Lung microvascular endothelial cell (primary cell): ENCODE measurements around the gene CCDC51. TPM values are rescaled to one million over a fixed set of nuclear protein-coding genes. Genes with fewer than 3 reads are reported as not detected.
A peak's percentile ranks its signal among the peaks of the same experiment; 100 is the strongest.
"Not testable (repeated sequence)": the region's sequence is repeated elsewhere in the genome, so short reads cannot be mapped to it uniquely, and the experiment has no call there.

ENCODE experiments used
- DNase-seq, 2 donors: peaks; one replicate each; pipeline versions ENCODE4 v3.0.0 to v3.0.0-alpha.2; 2010; ENCODE audit warnings: low read depth in 2 of 2
- total RNA-seq: library from RNA; depleted of rRNA; stranded (reverse); fragments of >200 nt; gene quantifications from 2 replicates; pipeline ENCODE4 v1.2.1, GENCODE V29; 2014

The CCDC51 gene
- total RNA-seq, 1 donor from 2014 or later: 10.1 TPM

DNA sequence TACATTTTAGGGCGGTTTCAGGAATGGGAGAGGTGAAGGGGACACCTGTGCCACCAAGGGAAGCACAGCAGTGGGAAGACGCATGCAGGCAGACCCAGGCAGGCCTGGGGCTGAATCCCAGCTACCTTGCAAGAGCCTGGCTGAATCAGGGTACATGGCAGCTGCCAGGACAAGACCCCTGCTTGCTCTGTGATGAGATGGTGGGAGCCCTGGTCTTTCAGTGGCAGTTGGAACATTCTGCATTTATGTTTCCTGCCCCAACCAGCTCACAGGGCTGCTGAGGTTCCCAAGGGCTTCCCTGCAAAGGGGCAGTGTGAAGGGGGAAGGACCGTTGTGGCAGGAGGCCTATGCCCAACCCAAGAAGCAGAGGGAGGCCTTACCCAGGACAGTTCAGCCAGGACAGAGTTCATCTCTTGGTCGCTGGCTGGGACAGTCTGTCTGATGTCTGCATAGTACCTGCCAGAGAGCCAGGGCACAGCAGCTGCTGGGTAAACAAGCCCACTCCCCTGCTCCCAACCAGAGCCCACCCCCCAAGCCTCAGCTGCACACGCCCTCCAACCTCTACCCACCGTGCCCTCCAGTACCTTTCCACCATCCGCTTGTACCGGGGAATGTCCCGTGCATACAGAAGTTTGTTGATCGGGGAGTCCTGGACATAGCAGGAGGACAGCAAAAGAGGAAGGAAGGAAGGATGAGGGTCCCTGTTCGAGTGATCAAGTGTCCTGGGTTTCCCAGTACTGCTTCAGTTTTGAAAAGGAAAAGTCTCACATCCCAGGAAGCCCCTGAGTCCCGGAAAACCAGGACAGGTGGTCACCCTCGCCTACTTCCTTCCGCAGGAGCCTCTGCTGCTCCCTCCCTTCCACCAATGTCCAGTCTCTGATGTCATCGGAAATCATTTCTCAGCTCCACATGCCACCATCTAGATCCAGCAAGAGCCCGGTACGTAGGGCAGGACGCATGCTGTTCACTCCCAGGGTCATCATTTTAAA lies 33.2 kb downstream of the CCDC51 start:
- DNase-seq: peak in 1 of 2 donors; percentile 66

DNA sequence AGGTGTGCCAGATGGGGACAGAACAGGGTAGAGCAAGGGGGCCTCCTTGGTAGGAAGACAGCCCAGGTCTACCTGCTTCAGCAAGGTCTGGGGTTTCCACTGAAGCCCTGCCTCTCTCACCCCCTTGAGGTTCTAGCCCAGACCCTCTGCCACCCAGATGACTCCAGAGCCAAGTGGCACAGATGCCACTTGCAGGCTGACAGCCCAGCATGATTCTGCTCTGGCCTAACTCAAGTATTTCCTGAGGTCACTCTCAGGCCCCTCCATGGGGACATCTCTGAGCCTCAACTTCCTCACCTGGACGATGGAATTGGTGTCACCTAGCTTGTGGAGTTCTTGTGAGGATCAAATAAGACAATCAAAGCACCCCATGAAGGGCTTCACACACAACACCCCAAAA lies 33.9 kb downstream of the CCDC51 start:
- no peak for DNase-seq

DNA sequence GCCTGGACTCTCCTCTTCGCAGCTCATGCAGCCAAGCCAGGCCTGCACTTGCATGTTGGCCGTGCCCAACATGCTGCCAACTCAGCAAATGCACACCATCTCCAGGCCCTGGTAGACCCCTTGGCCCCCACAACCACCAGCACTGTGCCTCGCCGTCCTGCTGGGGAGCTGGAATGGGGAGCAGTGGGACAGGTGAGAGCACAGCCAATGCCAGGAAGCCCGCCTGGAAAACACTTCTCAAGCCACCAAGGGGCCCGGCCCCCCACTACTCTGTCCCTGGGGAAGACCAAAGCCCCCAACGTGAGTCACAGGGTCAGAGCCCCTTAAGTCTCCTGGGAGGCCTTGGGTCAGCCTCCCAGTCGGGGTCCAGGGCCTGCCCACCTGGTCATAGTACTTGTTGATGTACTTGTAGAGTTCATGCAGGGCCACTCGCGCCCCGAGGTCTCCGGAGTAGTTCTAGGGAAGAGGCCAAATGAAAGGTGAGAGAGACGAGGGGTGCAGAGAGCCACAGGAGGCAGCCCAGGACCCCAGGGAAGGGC lies 34.5 kb downstream of the CCDC51 start:
- no peak for DNase-seq

DNA sequence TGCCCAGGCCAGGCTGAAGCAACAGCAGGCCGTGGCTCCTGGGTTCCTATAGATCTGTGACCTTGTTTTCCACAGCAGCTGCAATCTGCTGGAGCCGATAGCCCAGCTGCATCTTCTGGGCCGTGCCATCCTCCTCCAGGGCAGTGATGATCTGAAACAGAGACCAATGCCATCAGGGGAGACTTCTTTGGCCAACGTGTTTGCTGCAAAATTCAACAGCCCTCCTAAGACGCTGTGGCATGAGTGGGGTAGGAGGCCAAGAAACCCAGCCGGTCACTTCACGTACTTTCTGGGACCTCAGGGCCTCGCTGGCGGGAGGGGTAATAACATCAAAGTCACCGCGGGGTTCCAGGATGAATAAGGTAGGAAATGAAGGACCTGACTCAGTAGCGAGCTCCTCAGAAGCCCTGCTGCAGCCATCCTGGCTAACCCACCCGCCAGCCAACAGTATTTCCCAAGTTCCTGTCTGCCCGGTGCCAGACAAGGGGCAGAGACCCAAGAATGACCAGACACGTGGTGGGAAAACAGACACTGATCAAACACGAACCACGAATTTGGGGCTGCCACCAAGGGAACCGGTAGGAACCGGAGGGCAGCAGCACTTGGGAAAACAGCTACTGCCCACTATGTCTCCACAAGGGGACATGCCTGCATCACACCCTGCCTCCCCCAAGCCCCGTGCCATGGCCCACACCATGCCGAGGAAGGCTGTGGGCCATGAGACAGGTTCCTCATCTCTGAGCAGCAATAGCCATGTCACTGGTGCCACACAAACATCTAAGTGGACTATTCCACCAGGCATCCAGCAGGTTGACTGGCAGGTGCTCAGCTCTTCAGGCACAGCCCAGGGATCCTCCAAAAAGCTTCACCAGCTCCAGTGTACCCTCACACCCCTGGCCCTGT lies 35.2 kb downstream of the CCDC51 start:
- DNase-seq: no peak

DNA sequence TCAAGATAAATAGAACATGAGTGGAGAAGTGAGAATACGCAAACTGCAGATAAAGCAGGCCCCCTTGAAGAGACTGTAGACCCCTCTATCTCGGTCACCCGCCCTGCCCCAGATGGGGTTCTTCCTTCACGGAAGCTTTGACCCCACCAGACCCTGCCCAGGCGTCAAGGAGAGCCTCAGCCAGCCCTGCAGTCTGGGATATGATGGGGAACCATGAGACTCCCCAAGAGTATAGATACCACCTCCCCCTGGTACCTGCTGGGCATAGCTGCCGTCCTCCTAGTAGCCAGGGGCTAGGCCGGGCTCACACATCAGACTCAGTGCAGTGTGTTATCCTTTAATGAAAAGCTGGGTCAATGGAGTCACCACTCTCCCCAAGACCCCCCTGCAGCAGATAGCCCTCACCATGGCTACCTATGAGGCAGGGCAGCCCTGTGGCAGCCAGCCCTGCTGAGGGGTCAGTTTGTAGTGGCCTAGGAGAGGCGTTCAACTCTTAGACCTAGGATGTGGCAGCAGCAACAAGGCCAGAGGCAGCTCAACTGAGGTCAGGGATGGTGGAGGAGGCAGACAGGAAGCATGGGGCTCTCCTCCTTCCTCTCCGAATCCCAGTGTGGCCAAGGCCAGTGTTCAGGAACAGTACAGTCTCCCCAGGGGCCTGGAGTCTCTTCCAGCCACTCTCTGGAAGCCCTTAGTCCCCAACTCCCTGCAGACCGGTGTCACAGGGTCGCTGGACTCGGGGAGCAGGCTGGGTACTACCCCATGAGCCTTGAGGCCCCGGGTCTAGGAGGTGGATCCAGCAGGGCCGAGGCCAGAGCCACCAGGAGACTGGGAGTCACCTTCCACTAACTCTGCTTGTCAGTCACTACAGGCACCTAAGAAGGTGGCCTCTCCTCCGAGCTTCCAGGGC lies 36.1 kb downstream of the CCDC51 start:
- no peak for DNase-seq

DNA sequence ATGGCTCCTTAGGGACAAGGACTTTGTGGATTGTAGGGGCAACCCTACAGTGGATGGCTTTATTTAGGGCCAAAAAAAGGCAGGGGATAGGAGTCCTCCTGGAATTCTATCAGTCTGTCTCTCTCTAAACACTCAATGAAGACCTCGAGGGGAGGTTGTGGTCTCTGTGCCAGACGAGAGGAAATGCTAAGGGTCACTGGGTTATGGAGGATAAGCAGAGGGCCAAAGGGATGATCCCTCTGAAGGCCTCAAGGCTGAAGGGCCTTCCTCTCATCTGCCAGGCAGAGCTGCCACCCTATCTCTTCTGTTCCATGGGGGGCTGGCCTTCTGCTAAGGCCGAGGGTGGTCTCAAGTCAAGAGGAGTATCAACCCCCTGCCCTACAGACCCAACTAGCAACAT lies 37.0 kb downstream of the CCDC51 start:
- no peak for DNase-seq

DNA sequence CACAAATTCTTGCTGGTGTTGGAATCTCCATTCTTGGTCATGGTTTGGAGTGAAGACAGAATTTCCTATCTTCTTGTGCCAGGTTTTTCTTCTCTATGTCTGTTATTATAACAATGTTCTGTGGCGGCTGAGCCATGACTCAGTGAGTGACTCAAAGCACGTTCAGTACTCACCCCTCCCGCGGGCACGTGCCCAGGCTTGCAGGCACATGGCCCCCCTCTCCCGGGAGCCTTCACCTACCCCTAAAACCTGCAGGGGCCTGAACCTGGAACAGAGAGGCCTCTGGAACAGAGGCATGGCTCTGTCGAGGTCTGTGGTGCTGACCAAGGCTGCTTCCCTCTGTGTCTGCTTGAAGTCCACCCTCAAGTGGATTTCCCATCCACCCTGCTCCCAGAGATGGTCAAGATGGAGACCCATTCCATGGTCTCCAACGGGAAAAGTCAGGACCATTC lies 37.6 kb downstream of the CCDC51 start:
- DNase-seq: peak; percentile 85

DNA sequence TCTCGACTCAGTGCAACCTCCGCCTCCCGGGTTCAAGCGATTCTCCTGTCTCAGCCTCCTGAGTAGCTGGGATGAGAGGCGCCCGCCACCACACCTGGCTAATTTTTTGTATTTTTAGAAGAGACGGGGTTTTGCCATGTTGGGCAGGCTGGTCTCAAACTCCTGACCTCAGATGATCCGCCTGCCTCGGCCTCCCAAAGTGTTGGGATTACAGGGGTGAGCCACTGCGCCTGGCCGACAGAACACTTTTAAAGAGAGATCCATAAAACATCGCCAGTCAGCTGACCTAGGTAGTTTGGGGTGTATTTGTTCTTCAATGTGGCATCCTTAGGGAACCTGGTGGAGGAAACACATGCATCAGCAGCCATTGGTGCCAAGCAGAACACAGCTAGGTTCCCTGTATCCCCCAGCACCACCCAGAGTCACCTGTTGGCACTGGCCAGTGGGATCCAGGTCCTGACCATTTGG lies 38.5 kb downstream of the CCDC51 start:
- not testable (repeated sequence) for DNase-seq

DNA sequence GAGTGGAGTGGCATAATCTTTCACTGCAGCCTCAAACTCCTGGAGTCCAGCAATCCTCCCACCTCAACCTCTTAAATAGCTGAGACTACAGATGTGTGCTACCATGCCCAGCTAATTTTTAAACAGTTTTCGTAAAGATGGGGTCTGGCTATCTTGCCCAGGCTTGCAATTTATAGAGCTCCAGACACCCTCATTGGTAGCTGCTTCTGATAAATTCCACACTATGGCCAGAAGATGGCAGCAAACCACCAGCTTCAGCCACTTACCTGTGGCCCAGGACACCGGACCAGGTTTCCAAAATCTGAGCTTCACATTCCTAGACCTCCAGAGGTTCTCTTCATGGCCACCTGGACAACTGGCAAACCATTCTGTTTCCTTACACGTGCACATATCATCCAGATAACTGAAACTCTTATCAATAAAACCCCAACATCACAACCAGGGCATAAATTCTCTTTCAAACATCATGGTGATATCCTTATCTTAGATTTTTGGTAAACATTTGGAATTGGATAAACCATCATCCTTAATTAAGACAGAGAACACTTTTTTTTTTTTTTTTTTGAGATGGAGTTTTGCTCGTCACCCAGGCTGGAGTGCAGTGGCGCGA lies 39.0 kb downstream of the CCDC51 start:
- peak; percentile 61 to 79 for DNase-seq

DNA sequence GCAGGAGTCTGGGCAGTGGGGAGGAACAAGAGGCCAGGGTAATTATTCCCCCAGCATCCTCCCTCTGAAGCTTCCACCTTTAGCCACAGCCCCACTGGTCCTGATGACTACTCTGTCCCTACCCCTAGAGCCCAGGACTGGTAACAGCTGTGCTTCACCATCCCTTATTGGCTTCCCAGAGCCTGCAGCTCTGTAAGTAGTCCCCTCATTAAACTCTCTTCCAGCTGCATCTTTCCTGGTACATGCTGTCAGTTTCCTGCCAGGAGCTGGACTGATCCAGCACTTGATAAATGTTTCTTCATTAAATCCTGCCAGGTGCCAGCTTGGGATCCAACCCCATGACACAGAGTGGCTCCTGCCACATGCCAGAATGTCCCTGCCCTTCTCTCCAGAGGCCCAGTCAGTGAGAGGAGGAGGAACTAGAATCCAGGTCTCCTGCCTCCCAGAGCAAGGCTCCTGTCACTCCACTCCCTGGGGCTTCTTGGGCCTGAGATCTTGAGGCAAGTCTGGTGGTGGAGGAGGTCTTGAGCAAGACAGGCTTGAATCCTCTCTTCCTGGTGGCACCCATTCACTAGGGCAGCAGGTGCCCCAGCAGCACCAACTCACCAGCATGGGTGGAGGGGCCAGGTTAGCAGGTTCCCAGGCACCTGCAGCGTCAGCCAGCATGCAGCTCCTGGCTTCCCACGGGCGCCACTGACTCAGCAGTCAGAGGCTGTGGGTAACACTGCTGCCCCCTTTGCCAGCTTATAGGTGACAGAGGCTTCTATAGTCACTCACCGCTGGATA lies 40.3 kb downstream of the CCDC51 start:
- DNase-seq: no peak

DNA sequence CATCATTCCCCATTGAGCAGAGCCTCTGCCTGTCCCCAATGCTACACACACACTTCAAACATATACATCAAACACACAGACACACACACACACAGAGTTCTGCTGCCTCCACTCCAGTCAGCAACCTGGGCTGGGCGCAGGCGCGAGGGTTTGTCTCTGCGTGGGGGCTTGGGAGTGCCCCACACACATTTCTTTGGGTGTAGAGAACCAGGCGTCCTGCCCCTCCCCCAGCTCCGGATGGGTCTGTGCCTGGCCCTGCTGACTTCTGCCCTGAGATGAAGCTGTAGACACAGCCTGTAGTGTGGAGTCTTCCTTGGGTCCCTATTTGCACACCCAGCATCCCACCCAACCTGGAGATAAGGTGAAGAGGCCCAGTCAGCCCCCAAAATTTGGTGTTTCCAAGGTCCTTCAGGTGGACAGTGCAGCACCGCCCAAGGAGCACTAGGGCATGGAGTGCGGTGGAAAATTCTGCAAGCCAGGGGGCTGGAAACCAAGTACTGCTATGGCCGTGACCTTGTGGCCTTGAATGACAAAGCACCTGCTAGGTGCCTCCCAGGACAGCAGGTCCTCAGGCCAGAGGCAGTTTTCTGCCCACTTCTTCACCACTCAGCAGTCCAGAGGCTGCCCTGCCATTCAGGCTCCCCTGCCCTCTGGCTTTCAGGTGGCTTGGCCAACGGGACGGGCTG lies 41.1 kb downstream of the CCDC51 start:
- DNase-seq: no peak

DNA sequence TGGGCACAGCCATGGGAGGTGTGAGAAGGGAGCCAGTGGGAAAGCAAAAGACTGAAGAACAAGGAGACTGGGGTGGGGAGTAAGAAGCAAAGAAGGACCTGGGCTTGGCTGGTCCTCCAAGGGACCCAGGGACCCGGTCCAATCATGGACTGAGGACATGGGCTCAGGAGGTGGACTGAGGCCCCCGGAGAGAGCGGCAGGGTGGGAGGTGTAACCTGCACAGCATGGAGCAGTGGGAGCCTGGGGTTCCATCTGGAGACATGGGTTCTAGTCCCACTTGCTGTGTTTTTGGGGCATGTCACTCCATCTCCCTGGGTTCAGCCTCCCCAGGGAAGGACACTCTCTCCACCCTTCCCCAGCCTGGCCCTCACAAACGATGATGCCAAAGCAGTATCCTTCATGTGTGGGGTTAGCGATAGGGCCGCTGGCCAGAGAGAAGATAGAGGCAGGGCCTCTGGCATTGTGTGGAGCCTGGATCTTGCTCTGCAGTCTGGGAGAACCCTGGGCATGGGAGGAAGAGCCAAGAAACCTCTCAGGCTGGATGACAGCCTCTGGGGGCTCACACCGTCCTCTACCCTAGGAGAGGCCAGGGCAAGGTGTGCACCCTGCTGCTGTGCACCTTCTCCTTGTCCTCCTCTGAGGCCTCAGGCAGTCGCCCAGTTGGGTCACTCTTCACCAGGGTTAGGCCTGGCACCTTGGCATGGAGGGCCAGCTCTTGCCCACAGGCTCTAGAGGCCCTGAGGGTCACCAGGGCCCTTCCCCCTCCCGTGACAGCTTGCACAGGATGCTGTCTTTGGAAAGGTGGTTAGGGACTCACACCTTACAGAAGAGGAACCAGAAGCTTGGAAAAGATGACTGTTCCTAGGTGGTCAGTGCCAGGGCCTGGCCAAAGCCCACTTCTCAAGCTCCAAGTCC lies 41.9 kb downstream of the CCDC51 start:
- no peak for DNase-seq

DNA sequence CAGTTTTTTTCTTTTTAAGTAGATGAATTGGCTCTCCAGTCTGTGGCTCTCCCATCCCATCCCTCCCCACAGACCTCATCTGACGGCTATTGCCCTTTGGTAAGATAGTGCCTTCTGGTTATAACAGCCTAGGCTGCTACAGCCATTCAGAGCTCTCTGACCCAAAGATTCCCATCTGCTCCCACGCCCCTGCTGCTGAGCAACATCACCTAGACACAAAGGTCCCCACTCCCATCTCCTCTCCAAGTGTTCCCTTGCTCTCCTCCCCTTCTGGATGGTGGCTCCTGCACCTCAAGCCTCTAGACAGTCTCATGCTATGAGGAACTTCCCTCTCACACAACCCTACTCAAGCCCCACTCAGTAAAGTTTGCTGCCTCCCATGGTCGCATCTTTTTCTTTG lies 44.2 kb downstream of the CCDC51 start:
- no peak for DNase-seq

DNA sequence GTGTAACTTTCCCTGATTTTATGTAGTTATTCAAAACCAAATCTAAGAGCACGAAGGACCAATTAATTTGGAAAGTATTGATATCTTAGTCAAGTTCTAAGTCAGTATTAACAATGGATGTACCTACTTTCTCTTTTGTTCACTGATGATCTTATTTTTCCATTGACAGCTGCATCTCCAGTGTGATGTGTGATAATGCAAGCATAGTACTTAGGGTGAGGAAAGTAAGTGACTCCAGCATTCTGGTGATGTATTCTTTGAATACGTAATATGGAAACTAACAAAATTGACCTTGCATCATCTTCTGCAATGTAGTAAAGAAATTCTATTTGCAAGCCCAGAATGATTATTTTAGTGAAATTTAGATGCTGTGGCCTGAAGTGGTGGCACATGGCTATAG lies 45.5 kb downstream of the CCDC51 start:
- no peak for DNase-seq

DNA sequence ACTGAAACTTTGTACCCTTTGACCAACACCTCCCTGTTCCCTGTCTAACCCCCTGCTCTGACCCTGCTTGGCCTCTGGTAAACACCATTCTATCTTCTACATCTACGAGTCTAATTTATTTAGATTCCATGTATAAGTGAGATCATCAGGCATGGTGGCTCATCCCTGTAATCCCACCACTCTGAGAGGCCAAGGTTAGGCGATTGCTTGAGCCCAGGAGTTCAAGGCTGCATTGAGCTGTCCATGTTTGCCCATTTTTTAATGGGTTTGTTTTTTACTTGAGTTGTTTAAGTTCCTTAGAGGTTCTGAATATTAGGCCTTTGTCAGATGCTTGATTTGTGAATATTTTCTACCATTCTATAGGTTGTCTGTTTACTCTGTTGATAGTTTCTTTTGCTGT lies 51.0 kb downstream of the CCDC51 start:
- no peak for DNase-seq

DNA sequence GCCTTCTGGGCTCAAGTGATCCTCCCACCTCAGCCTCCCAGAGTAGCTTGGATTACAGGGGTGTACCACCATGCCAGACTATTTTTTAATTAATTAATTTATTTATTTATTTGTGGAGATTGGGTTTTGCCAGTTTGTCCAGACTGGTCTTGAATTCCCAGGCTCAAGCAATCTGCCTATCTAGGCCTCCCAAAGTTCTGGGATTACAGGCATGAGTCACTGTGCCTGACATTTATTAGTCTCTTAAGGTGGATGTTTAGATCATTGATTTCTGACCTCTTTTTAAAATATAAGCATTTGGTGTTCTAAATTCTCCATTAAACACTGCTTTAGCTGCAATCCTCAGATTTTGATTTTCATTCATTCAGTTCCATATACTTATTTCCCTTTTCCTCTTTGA lies 52.3 kb downstream of the CCDC51 start:
- DNase-seq: no peak
